Inflammatory macrophage treated with lipopolysaccharide for 4 hours (primary cell): ENCODE measurements around the gene CASP10.

Experiments used
- DNase-seq: peaks from one replicate; pipeline ENCODE4 v3.0.0-alpha.2; 2020

Gene CASP10

DNA sequence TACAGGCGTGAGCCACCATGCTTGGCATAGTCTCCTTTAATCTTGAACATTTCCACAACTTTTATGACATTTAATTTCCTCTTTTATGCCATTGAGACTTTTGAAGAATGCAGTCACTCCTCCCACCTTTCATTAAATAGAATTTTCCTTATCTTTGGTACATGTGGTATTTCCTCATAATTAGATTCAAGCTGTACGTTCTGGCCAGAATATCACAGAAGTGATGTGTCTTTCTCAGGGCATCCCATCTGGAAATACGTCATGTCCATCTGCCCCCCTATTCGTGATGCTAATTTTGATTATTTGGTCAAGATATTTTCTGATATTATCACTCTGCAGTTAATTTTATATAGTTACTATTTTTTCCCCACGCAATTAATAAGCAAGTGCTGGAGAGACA lies 16.9 kb downstream of the CASP10 start:
- DNase-seq = no peak

DNA sequence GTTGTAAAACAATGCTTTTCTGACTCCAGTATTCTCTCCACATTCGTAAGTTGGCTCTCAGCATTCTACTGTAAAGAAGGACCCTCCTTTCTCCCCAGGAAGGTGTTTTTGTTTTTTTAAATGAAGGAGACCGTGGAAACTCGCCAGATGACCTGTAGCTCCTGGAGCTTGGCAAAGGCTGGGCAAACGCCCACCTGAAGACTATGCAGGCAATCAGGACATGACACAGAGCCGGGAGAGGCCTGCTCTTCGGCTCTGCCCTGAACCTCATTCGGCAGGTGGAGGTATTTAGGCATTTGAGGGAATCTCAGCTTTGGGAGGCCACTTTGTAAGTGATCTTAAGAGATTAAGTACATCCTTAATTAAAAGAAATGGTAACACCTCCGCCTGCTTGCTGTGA lies 17.4 kb downstream of the CASP10 start:
- DNase-seq = no peak

DNA sequence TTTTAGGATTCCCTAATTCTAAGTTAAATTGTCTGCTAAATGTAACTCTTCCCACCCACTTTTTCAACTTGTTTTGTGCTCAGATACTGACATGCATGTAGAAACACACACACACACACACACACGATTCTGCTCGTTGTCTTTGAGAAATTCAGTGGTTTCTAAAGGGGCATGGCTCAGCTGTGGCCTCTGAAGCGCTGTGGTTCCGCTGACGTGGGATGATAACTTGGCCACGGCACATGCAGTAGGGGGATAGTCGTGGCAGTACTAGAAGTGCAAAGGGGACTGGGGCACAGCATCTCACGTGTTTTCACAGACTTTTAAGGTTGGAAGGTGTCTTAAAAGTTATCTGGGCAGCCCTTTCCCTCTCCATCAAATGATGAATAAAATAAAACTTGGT lies 18.4 kb downstream of the CASP10 start:
- DNase-seq = no peak

- DNase-seq = no peak
These were observed 21.1 kb downstream of the CASP10 start for GRCh38 chr2:201203916-201204654.

DNA sequence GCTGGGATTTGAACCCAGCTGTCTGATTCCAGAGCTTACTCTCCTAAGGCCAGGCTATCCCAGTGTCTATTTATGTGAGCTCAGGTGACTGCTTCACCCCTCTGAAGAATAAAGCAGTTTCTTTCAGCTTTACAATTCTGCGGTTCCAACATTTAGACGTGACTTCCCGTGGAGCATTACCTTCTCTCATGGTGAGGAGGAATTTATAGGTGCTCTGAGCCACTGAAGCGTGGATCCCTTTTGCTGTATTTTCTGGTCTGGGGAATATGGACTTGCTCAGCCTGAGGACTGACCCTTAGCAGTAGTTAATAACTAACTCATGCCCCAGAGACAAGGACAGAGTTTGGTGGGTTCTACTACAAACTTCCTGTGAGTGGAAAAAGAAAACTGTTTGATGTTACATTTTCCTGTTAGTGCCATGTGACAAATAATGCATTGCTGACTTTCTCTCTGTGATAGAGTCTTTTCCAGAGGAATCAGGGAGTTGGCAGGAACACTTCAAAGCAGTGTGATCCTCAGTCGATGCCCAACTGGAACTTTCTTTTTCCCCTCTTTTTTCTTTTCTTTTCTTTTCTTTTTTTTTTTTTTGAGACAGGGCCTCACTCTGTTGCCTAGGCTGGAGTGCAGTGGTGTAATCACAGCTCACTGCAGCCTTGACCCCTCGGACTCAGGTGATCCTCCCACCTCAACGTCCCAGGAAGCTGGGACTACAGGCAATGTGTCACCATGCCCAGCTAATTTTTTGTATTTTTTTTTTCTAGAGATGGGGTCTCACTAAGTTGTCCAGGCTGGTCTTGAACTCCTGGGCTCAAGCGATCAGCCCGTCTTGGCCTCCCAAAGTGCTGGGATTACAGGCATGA lies 21.9 kb downstream of the CASP10 start:
- no peak for DNase-seq

GRCh38 chr2:201205515-201205849 lies 22.5 kb downstream of the CASP10 start:
- DNase-seq = no peak

DNA sequence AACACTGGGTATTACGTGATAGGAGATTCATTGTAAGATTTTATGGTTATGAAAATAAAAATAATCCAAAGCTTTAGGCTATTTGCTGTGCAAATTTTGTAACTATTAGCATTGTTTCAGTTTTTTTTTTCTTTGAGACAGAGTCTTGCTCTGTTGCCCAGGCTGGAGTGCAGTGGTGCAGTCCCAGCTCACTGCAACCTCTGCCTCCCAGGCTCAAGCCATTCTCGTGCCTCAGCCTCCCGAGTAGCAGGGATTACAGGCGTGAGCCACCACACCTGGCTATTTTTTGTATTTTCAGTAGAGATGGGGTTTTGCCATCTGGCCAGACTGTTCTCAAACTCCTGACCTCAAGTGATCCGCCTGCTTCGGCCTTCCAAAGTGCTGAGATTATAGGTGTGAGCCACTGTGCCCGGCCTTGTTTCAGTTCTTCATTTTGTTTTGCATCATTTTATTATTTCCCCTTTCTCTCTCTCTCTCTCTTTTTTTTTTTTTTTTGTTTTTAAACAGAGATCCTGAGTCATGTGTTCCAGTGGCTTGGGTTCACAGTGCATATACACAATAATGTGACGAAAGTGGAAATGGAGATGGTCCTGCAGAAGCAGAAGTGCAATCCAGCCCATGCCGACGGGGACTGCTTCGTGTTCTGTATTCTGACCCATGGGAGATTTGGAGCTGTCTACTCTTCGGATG lies 25.8 kb downstream of the CASP10 start:
- DNase-seq = peak; percentile 94

DNA sequence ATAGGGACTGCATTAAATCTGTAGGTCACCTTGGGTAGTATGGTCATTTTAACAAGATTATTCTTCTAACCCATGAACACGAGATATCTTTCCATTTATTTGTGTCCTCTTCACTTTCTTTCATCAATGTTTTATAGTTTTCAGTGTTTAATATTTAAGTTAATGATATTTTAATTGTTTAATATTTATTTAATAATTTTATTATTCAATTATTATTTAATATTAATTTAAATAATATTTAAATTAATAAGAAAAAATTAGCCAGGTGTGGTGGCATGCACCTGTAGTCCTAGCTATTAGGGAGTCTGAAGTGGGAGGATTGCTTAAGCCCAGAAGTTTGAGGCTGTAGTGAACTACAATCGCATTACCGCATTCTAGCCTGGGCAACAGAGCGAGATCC lies 33.0 kb downstream of the CASP10 start:
- DNase-seq = no peak

- DNase-seq = no peak
These were observed 34.0 kb downstream of the CASP10 start for GRCh38 chr2:201216918-201217317.

DNA sequence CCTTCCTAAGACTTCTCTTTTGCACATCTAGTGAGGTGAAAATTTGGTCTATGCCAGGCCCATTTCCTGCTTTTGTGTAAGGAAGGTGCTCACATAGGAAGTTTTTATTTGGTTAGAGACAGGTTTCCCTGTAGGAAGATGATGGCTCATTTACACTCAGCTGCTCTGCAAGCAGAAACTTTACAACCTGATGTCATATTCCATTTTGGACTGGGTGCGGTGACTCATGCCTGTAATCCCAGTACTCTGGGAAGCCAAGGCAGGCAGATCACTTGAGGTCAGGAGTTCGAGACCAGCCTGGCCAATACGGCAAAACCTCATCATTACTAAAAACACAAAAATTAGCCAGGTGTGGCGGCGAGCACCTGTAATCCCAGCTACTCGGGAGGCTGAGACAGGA lies 35.8 kb downstream of the CASP10 start:
- peak; percentile 40 for DNase-seq

DNA sequence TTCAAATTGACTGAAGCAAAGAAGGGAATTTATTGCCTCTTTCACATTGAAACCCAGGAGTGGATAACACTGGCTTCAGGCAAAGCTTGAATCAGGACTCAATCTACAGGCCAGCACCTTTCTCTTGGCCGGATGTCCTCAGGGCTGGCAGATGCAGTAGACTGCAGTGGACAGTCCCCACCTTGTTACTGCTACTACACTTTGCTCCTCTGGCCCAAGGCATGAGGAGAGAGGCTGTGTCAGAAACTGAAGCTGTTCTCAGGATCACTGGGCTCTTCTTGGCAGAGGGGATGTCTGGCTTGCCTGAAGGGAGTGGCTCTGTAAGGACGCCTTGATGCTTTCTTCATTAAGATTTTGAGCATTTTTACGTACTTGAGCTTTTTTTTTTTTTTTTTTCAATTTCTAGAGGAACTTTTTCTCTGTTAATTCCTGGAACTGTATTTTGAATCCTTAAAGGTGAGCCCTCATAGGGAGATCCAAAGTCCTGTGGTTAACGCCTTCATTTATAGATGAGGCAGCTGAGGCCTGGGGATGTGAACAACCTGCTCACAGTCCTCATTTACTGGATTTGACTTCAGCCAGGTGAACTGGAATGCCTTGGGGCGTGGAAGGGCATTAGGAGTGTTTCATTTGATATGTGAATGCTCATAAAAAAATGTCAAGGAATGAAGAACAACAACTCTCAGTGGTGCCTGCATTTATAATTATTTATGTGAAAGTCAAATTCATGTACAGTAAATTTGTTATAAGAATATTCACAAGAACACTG lies 36.6 kb downstream of the CASP10 start:
- no peak for DNase-seq

DNA sequence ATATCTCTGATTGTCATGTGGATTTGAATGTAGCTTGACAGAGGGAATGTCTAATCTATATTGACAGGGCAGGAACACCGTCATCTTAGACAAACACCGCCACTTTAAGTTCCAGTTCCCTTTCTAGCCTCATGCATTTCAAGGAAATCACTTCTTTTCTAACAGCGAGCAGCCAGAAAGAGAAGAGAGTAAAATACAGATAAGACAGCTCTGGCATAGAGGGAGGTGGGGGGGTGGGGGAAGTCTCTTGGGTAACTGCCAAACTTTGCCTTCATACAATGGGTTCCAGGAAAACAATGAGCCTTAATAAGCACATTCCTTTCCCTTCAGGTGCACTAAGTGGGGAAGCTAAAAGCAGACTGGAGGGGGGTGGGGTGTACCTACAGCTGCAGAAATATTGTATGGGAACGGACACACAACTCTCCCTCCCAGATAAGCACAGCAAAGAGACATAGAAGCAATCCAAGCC lies 37.2 kb downstream of the CASP10 start:
- peak; percentile 36 for DNase-seq

DNA sequence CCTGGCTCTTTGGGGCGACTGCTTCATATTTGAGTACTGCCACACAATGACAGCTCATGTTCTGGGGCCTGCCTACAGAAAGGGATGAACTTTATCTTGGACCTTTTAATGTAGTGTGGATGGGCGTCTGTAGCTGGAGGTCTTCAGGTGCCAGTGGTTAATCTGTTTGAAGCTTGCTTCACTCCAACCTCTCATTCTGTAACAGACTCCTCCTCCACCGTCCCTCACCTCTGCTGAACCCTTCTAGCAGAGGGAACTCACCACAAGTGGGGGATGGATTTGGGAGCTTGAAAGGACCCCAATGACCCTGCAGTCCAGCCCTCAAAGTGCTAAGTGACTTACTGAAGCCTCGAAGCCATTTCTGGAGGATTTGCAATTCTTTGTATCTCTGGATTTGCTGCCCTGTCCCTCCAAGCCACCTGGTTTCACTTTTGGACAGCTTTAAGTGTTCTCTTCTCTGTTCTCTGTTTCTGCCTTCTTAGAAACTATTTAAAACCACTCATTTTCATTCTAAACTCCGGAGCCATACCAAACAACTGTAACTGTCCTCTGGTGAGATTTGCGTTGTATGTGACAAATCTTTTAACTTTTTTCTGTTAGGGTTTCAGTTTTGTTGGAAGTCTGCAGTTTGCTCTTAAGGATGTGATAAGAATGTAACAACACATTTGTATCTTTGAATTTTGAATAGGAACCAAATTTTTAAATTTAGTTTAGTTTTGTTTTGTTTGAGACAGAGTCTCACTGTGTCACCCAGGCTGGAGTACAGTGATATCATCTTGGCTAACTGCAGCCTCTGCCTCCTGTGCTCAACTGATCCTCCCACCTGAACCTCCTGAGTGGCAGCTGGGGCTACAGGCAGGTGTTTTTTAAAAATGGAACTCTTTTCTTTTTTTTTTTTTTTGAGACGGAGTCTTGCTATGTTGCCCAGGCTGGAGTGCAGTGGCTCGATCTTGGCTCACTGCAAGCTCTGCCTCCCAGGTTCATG lies 40.4 kb downstream of the CASP10 start:
- no peak for DNase-seq

DNA sequence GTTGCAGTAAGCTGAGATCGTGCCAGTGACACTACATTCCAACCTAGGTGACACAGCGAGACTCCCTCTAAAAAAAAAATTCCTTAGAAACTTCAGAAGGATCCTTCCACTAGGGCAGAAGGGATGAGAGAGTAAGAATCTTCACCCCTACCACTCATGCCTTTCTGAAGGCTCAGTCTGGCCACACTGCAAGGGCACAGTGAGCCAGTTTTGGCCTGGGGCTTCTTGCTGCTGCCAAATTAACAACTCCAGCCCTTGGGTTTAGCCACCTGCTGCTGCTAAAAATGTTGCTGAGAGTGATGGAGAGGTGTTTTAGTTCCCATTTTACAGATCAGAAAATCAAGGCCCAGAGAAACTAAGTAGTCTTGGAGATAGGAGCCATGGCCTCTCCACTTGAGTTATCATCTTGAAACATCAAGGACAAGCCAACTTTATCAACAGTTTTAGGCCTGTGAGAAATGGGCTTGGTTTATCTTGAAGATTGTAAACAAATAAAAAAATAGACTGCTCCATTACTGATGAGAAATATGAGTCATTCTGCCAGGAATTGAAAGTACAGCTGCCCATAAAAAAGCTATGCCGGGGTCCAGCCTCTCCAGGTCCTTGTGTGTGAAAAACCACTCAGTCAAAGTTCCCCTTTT lies 45.5 kb downstream of the CASP10 start:
- DNase-seq = peak; percentile 64

GRCh38 chr2:201228912-201229290 lies 46.0 kb downstream of the CASP10 start:
- no peak for DNase-seq

DNA sequence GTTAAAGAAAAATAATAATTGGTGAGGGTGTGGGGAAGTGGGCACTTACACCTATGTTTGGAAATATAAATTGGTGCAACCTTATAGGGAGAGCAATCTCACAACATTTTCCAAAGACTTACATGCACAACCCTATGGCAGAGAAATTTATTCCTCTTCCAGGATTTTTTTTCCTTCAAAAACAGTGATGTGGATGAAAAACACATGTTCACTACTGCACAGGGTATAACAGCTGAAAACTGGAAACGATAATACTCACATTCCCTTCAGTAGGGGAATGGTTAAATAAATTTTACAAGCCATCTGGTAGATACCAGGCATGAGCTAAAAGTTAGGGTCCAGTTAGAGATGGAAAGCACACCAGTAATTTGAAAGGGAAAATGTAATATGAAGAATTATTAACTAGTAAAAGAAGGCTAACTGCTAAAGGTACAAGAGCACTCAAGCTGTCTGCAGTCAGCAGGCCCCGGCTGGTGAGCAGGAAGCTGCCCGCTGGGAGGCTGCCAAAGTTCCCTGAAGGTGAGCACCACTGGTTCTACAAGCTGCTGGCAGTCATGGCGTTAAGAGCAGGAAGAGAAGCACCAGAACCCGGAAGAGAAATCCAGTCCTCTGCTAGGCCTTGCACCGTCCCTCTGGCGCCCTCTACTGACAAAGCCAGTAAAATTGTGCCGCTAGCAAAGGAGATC lies 49.0 kb downstream of the CASP10 start:
- DNase-seq = peak; percentile 95

DNA sequence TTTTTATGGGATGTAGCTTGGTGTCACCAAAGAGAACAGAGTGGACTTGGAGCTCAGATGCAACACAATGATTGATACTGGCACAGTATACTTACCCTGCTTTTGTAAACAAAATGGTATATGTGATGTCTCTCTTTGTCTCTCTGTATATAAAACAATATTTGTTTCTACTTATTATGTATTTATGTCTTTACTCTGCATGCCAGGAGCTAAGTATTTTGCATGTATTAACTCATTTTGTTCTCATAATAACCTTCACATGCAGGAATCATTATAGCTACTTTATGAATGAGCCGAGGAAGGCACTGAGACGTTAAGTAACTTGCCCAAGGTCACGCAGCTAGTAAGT lies 49.5 kb downstream of the CASP10 start:
- no peak for DNase-seq

- DNase-seq = peak; percentile 96
These were observed 50.4 kb downstream of the CASP10 start for GRCh38 chr2:201233192-201233811.

DNA sequence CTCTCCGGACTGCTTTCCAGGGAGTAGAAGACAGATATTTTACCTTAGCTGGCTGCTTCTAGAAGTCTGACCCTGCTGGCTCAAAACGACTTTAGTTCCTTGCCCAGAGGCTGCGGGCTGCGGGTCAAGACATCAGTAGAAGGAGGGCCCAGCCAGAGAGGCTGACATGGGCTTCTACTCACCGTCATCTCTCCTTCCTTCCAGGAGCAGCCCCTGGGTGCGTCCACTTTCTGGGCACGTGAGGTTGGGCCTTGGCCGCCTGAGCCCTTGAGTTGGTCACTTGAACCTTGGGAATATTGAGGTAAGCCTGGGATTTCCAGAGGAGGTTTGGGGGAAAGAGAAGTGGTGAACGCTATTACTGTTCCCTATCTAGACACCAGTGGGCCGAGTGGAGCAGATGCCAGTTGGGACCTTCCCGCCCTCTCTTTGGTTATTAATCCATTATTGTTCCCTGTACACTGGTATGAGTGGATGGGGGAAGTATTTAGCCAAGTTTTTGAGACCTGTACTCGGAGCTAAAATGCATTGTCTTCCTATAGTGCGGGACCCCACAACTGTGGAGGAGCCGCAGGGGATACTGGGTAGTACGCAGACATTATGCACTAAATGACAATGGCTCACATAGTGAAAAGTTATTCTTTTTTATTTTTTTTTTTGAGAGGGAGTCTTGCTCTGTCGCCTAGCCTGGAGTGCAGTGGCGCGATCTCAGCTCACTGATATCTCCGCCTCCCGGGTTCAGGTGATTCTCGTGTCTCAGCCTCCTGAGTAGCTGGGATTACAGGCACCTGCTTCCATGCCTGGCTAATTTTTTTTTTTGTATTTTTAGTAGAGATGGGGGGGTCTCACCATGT lies 51.1 kb downstream of the CASP10 start:
- peak; percentile 61 for DNase-seq
